A673 (cell line): ENCODE results near the gene BPI.

Source experiments
- CTCF ChIP-seq: fragments of 300-800, 200-600 bp; sonication (generic); conservative IDR thresholded peaks from 2 replicates; pipeline ENCODE4 v1.5.1; 2017; ENCODE audit warnings: low read depth, mild to moderate bottlenecking, antibody characterized with exemption, low read length, moderate library complexity, mixed read lengths
- EZH2 ChIP-seq: fragments of 200-600 bp; sonication (generic); IDR thresholded peaks from 2 replicates; pipeline ENCODE4 v1.6.1; 2017; ENCODE audit warnings: borderline replicate concordance, low read depth, mild to moderate bottlenecking, mixed read lengths, antibody characterized with exemption, low read length; ENCODE audit not compliant: poor library complexity, severe bottlenecking

- TF ChIP-seq CTCF (no peak), EZH2 (no peak)
Measured at GRCh38 chr20:38369389-38369788, 65.4 kb downstream of the BPI start.
